SK-N-SH treated with all-trans-retinoic acid at 6 μM for 48 hours (cell line): ENCODE results near the gene C2CD4C.
A peak's percentile ranks its signal among the peaks of the same experiment; 100 is the strongest.
"Not testable (repeated sequence)": the region's sequence is repeated elsewhere in the genome, so short reads cannot be mapped to it uniquely, and the experiment has no call there.

ENCODE experiments used
- ATAC-seq: fragments of 200-7000 bp; cut with Tn5 transposase; 3 replicates; pipeline ENCODE4 v1.9.1; 2020; ENCODE audit warnings: mild to moderate bottlenecking, moderate library complexity
- BACH2 ChIP-seq: fragments of 250-450 bp; sonication (Bioruptor Pico); IDR thresholded peaks from 2 replicates; pipeline ENCODE4 v1.9.0; 2021; ENCODE audit warnings: mild to moderate bottlenecking, borderline replicate concordance
- CREB5 ChIP-seq: fragments of 250-450 bp; sonication (Bioruptor Pico); IDR thresholded peaks from 2 replicates; pipeline ENCODE4 v1.5.1; 2020; ENCODE audit warnings: low read depth, mild to moderate bottlenecking, moderate library complexity
- CSDC2 ChIP-seq: fragments of 250-450 bp; sonication (Bioruptor Pico); IDR thresholded peaks from 2 replicates; pipeline ENCODE4 v1.5.0; 2020; ENCODE audit warnings: mild to moderate bottlenecking, moderate library complexity
- CSRNP3 ChIP-seq: fragments of 250-450 bp; sonication (Bioruptor Pico); IDR thresholded peaks from 2 replicates; pipeline ENCODE4 v1.5.1; 2021; ENCODE audit warnings: mild to moderate bottlenecking, moderate library complexity
- ESRRG ChIP-seq: fragments of 250-450 bp; sonication (Bioruptor Pico); IDR thresholded peaks from 2 replicates; pipeline ENCODE4 v1.6.1; 2021; ENCODE audit warnings: mild to moderate bottlenecking
- GLIS3 ChIP-seq: fragments of 250-450 bp; sonication (Bioruptor Pico); IDR thresholded peaks from 2 replicates; pipeline ENCODE4 v1.5.0; 2020; ENCODE audit warnings: mild to moderate bottlenecking, moderate library complexity
- ISL1 ChIP-seq: fragments of 250-450 bp; sonication (Bioruptor Pico); IDR thresholded peaks from 2 replicates; pipeline ENCODE4 v2.1.2; 2022; ENCODE audit warnings: mild to moderate bottlenecking, moderate library complexity
- OSR1 ChIP-seq: fragments of 250-450 bp; sonication (Bioruptor Pico); IDR thresholded peaks from 2 replicates; pipeline ENCODE4 v1.8.0; 2022; ENCODE audit warnings: moderate library complexity, mild to moderate bottlenecking, inconsistent platforms
- POU6F1 ChIP-seq: fragments of 250-450 bp; sonication (Bioruptor Pico); IDR thresholded peaks from 2 replicates; pipeline ENCODE4 v1.8.0; 2021; ENCODE audit warnings: low read depth, mild to moderate bottlenecking, moderate library complexity, borderline replicate concordance
- PPARA ChIP-seq: fragments of 250-450 bp; sonication (Bioruptor Pico); IDR thresholded peaks from 2 replicates; pipeline ENCODE4 v1.5.0; 2020; ENCODE audit warnings: mild to moderate bottlenecking, borderline replicate concordance
- RARB ChIP-seq: fragments of 250-450 bp; sonication (Bioruptor Pico); IDR thresholded peaks from 2 replicates; pipeline ENCODE4 v1.8.0; 2021; ENCODE audit warnings: mild to moderate bottlenecking, moderate library complexity
- SNAI2 ChIP-seq: fragments of 250-450 bp; sonication (Bioruptor Pico); IDR thresholded peaks from 2 replicates; pipeline ENCODE4 v1.5.0; 2020; ENCODE audit warnings: mild to moderate bottlenecking, moderate library complexity
- TCF4 ChIP-seq: fragments of 250-450 bp; sonication (Bioruptor Pico); IDR thresholded peaks from 2 replicates; pipeline ENCODE4 v1.8.0; 2021; ENCODE audit warnings: mild to moderate bottlenecking, moderate library complexity, borderline replicate concordance
- TOX ChIP-seq: fragments of 250-450 bp; sonication (Bioruptor Pico); IDR thresholded peaks from 2 replicates; pipeline ENCODE4 v1.8.0; 2021; ENCODE audit warnings: mild to moderate bottlenecking, moderate library complexity, borderline replicate concordance
- TSHZ2 ChIP-seq: fragments of 250-450 bp; sonication (Bioruptor Pico); IDR thresholded peaks from 2 replicates; pipeline ENCODE4 v1.5.0; 2020; ENCODE audit warnings: mild to moderate bottlenecking, moderate library complexity
- ZC3H10 ChIP-seq: fragments of 250-450 bp; sonication (Bioruptor Pico); IDR thresholded peaks from 2 replicates; pipeline ENCODE4 v1.5.1; 2021; ENCODE audit warnings: mild to moderate bottlenecking, moderate library complexity
- ZNF565 ChIP-seq: fragments of 450-650 bp; formaldehyde crosslinking; conservative IDR thresholded peaks from 2 replicates; pipeline ENCODE4 v1.5.0; 2020; ENCODE audit warnings: low read depth, mild to moderate bottlenecking, moderate library complexity
- ZNF70 ChIP-seq: fragments of 450-650 bp; formaldehyde crosslinking; IDR thresholded peaks from 2 replicates; pipeline ENCODE4 v1.5.0; 2020; ENCODE audit warnings: mild to moderate bottlenecking, moderate library complexity
- ZNF8 ChIP-seq: fragments of 450-650 bp; formaldehyde crosslinking; IDR thresholded peaks from 2 replicates; pipeline ENCODE4 v1.5.0; 2020; ENCODE audit warnings: mild to moderate bottlenecking, moderate library complexity
- TF ChIP-seq, protein P1 (sequence below): fragments of 250-450 bp; sonication (Bioruptor Pico); IDR thresholded peaks from 2 replicates; pipeline ENCODE4 v1.8.0; 2020; ENCODE audit warnings: mild to moderate bottlenecking, moderate library complexity, borderline replicate concordance

C2CD4C gene

GRCh38 chr19:383922-384798 lies 24.8 kb downstream of the C2CD4C start:
- ATAC-seq: peak; percentile 61

GRCh38 chr19:383040-383439 lies 25.9 kb downstream of the C2CD4C start:
- TF ChIP-seq PPARA (no peak), RARB (CRISPR knock-in tag) (no peak), CSRNP3 (no peak), ZNF565 (no peak), ZC3H10 (no peak), TOX (CRISPR knock-in tag) (no peak), CREB5 (CRISPR knock-in tag) (no peak), POU6F1 (no peak), ZNF8 (CRISPR knock-in tag) (no peak), OSR1 (CRISPR knock-in tag) (no peak), BACH2 (CRISPR knock-in tag) (no peak), SNAI2 (CRISPR knock-in tag) (no peak), GLIS3 (CRISPR knock-in tag) (no peak), ZNF70 (CRISPR knock-in tag) (no peak), TCF4 (no peak), ESRRG (CRISPR knock-in tag) (no peak), TSHZ2 (no peak), ISL1 (CRISPR knock-in tag) (no peak), CSDC2 (no peak)
- TF ChIP-seq, protein P1, sequence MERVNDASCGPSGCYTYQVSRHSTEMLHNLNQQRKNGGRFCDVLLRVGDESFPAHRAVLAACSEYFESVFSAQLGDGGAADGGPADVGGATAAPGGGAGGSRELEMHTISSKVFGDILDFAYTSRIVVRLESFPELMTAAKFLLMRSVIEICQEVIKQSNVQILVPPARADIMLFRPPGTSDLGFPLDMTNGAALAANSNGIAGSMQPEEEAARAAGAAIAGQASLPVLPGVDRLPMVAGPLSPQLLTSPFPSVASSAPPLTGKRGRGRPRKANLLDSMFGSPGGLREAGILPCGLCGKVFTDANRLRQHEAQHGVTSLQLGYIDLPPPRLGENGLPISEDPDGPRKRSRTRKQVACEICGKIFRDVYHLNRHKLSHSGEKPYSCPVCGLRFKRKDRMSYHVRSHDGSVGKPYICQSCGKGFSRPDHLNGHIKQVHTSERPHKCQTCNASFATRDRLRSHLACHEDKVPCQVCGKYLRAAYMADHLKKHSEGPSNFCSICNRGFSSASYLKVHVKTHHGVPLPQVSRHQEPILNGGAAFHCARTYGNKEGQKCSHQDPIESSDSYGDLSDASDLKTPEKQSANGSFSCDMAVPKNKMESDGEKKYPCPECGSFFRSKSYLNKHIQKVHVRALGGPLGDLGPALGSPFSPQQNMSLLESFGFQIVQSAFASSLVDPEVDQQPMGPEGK (CRISPR knock-in tag): no peak
- no peak for ATAC-seq

More at GRCh38 chr19:383922-384798, 24.8 kb downstream of the C2CD4C start:
- TF ChIP-seq ISL1 (CRISPR knock-in tag): no peak
- TF ChIP-seq CSDC2: no peak

DNA sequence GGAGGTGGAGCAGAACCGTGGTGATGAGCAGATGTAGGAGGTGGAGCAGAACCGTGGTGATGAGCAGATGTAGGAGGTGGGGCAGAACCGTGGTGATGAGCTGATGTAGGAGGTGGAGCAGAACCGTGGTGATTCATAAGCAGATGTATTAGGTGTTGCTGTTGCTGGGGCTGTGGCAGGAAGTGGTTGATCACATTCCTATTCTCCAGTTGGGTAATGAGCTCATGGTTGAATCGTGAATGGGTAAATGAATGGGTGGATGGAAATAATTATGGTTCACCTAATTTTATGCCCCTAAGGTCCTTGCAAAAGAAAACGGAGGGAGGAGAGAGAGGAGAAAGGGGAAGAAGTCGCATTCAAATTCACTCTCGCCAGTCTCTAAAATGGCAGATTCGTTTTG lies 26.4 kb downstream of the C2CD4C start:
- ATAC-seq: not testable (repeated sequence)

DNA sequence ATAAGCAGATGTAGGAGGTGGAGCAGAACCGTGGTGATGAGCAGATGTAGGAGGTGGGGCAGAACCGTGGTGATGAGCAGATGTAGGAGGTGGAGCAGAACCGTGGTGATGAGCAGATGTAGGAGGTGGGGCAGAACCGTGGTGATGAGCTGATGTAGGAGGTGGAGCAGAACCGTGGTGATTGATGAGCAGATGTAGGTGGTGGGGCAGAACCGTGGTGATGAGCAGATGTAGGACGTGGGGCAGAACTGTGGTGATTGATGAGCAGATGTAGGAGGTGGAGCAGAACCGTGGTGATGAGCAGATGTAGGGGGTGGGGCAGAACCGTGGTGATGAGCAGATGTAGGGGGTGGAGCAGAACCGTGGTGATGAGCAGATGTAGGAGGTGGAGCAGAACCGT lies 27.0 kb downstream of the C2CD4C start:
- not testable (repeated sequence) for ATAC-seq

- ATAC-seq: not testable (repeated sequence)
Measured at GRCh38 chr19:380618-381219, 28.2 kb downstream of the C2CD4C start.
